ENCODE results near the gene CHID1. TPM values are rescaled to one million over a fixed set of nuclear protein-coding genes. Genes with fewer than 3 reads are reported as not detected.

The CHID1 gene
- polyA plus RNA-seq, 1 donor from 2014 or later, result 51.2 TPM

DNA sequence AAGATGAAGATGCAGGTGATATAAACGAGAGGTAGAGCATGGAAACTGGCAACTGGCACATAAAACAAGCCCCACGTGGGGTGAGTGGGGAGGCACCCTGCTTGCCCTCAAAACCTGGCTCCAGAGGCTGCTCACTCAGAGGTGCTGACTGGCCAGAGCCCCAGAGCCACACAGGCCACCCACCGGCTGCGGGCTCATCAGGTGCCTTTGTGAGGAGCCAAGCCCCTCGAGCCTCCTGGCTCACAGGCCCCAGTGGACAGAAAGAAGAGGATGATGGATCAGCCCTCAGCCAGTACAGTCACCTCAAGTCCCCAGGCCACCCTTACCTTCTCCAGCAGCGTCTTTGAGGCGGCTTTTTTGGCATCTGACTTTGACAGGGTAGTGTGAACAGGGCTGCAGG is 6.2 kb downstream of the CHID1 start:
- Histone ChIP-seq H3K27ac (ENCODE audit: low read length) (no peak overlapping the region), H3K79me2 (replicated peaks; ENCODE audit: insufficient read depth, low read length) (peaks cover 3% of the 10 kb centered on the region), H3K4me2 (ENCODE audit: low read length) (no peak overlapping the region), H2AFZ (ENCODE audit: low read depth, low read length) (no peak overlapping the region), H3K4me3 (ENCODE audit: low read length) (no peak overlapping the region), H3K36me3 (ENCODE audit: insufficient read depth, low read length) (no peaks in the 10 kb centered on the region), H3K27me3 (ENCODE audit: insufficient read depth, low read depth, low read length) (no peaks in the 10 kb centered on the region), H3K9me2 (ENCODE audit: insufficient read depth, low read length) (no peaks in the 10 kb centered on the region), H3F3A (ENCODE audit: insufficient read depth, low read length, poor library complexity, severe bottlenecking) (no peaks in the 10 kb centered on the region), H4K20me1 (ENCODE audit: insufficient read depth) (no peaks in the 10 kb centered on the region), H3K9me3 (ENCODE audit: low read length) (no peaks in the 10 kb centered on the region), H3K9ac (ENCODE audit: low read length) (no peak overlapping the region)
- TF ChIP-seq TAF1 (IDR thresholded peaks at IDR 0.05; ENCODE audit: low read depth) (no peak), POLR2AphosphoS5 (IDR thresholded peaks at IDR 0.05) (no peak), RAD21 (conservative IDR thresholded peaks at IDR 0.05) (no peak), MXI1 (conservative IDR thresholded peaks at IDR 0.05; ENCODE audit: poor library complexity, severe bottlenecking) (no peak), EZH2 (IDR thresholded peaks at IDR 0.05; ENCODE audit: borderline replicate concordance, insufficient read depth, low read length, poor library complexity, severe bottlenecking) (no peak), SMC3 (conservative IDR thresholded peaks at IDR 0.05; ENCODE audit: poor library complexity) (no peak), EP300 (conservative IDR thresholded peaks at IDR 0.05; ENCODE audit: poor library complexity, severe bottlenecking) (no peak)
- TF ChIP-seq, protein P1, sequence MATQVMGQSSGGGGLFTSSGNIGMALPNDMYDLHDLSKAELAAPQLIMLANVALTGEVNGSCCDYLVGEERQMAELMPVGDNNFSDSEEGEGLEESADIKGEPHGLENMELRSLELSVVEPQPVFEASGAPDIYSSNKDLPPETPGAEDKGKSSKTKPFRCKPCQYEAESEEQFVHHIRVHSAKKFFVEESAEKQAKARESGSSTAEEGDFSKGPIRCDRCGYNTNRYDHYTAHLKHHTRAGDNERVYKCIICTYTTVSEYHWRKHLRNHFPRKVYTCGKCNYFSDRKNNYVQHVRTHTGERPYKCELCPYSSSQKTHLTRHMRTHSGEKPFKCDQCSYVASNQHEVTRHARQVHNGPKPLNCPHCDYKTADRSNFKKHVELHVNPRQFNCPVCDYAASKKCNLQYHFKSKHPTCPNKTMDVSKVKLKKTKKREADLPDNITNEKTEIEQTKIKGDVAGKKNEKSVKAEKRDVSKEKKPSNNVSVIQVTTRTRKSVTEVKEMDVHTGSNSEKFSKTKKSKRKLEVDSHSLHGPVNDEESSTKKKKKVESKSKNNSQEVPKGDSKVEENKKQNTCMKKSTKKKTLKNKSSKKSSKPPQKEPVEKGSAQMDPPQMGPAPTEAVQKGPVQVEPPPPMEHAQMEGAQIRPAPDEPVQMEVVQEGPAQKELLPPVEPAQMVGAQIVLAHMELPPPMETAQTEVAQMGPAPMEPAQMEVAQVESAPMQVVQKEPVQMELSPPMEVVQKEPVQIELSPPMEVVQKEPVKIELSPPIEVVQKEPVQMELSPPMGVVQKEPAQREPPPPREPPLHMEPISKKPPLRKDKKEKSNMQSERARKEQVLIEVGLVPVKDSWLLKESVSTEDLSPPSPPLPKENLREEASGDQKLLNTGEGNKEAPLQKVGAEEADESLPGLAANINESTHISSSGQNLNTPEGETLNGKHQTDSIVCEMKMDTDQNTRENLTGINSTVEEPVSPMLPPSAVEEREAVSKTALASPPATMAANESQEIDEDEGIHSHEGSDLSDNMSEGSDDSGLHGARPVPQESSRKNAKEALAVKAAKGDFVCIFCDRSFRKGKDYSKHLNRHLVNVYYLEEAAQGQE (IDR thresholded peaks at IDR 0.05; ENCODE audit: borderline replicate concordance), result no peak
- TF ChIP-seq, protein P2, sequence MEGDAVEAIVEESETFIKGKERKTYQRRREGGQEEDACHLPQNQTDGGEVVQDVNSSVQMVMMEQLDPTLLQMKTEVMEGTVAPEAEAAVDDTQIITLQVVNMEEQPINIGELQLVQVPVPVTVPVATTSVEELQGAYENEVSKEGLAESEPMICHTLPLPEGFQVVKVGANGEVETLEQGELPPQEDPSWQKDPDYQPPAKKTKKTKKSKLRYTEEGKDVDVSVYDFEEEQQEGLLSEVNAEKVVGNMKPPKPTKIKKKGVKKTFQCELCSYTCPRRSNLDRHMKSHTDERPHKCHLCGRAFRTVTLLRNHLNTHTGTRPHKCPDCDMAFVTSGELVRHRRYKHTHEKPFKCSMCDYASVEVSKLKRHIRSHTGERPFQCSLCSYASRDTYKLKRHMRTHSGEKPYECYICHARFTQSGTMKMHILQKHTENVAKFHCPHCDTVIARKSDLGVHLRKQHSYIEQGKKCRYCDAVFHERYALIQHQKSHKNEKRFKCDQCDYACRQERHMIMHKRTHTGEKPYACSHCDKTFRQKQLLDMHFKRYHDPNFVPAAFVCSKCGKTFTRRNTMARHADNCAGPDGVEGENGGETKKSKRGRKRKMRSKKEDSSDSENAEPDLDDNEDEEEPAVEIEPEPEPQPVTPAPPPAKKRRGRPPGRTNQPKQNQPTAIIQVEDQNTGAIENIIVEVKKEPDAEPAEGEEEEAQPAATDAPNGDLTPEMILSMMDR (IDR thresholded peaks at IDR 0.05; ENCODE audit: poor library complexity, severe bottlenecking), result no peak

- Histone ChIP-seq H3K9me2 (ENCODE audit: insufficient read depth, low read length) (no peaks in the 10 kb centered on the region), H3K9ac (ENCODE audit: low read length) (no peak overlapping the region), H3K27ac (ENCODE audit: low read length) (no peak overlapping the region), H3K4me2 (ENCODE audit: low read length) (no peak overlapping the region), H4K20me1 (ENCODE audit: insufficient read depth) (no peaks in the 10 kb centered on the region), H3K27me3 (ENCODE audit: insufficient read depth, low read depth, low read length) (no peaks in the 10 kb centered on the region), H3K4me3 (ENCODE audit: low read length) (no peak overlapping the region), H3K79me2 (replicated peaks; ENCODE audit: insufficient read depth, low read length) (no peaks in the 10 kb centered on the region), H3K9me3 (ENCODE audit: low read length) (no peaks in the 10 kb centered on the region), H3F3A (ENCODE audit: insufficient read depth, low read length, poor library complexity, severe bottlenecking) (no peaks in the 10 kb centered on the region), H2AFZ (ENCODE audit: low read depth, low read length) (no peak overlapping the region), H3K36me3 (ENCODE audit: insufficient read depth, low read length) (no peaks in the 10 kb centered on the region)
- TF ChIP-seq, protein P2 (IDR thresholded peaks at IDR 0.05; ENCODE audit: poor library complexity, severe bottlenecking), result no peak
- no peak for TF ChIP-seq POLR2AphosphoS5 (IDR thresholded peaks at IDR 0.05)
- no peak for TF ChIP-seq SMC3 (conservative IDR thresholded peaks at IDR 0.05; ENCODE audit: poor library complexity)
- TF ChIP-seq, protein P1 (IDR thresholded peaks at IDR 0.05; ENCODE audit: borderline replicate concordance), result no peak
- TF ChIP-seq TAF1 (IDR thresholded peaks at IDR 0.05; ENCODE audit: low read depth), result no peak
- no peak for TF ChIP-seq MXI1 (conservative IDR thresholded peaks at IDR 0.05; ENCODE audit: poor library complexity, severe bottlenecking)
- TF ChIP-seq EZH2 (IDR thresholded peaks at IDR 0.05; ENCODE audit: borderline replicate concordance, insufficient read depth, low read length, poor library complexity, severe bottlenecking), result no peak
- no peak for TF ChIP-seq EP300 (conservative IDR thresholded peaks at IDR 0.05; ENCODE audit: poor library complexity, severe bottlenecking)
- no peak for TF ChIP-seq RAD21 (conservative IDR thresholded peaks at IDR 0.05)
Measured at GRCh38 chr11:901452-902061, 9.1 kb downstream of the CHID1 start.

Data from neural cell (in vitro differentiated cells).